Nephron (organoid): ENCODE data around the gene SLC7A7.
"Not testable (repeated sequence)": the region's sequence is repeated elsewhere in the genome, so short reads cannot be mapped to it uniquely, and the experiment has no call there.

Experiments
- H3K27ac Mint-ChIP-seq, 3 experiments: 2 replicates each; pipeline ENCODE4 v1.8.0; 2020; ENCODE audit warnings: mixed read lengths in 3 of 3, mild to moderate bottlenecking in 2 of 3, moderate library complexity in 1 of 3
- H3K27me3 Mint-ChIP-seq: 2 replicates; pipeline ENCODE4 v1.8.0; 2021; ENCODE audit warnings: low read depth, mild to moderate bottlenecking, moderate library complexity, mixed read lengths
- H3K36me3 Mint-ChIP-seq: 2 replicates; pipeline ENCODE4 v1.8.0; 2020; ENCODE audit warnings: low read depth, mixed read lengths
- H3K4me1 Mint-ChIP-seq: 2 replicates; pipeline ENCODE4 v1.8.0; 2020; ENCODE audit warnings: mixed read lengths
- H3K4me3 Mint-ChIP-seq, 3 experiments: 2 replicates each; pipeline ENCODE4 v1.8.0; 2020; ENCODE audit warnings: mild to moderate bottlenecking in 3 of 3, mixed read lengths in 3 of 3, moderate library complexity in 2 of 3
- H3K9me3 Mint-ChIP-seq: 2 replicates; pipeline ENCODE4 v1.8.0; 2020; ENCODE audit warnings: mixed read lengths
- TF ChIP-seq, protein P1 (sequence below), 3 experiments: fragments of 200-600 bp; sonication (generic); IDR thresholded peaks; one replicate each; pipeline ENCODE4 v1.5.0; 2021; ENCODE audit warnings: antibody characterized with exemption in 3 of 3; ENCODE audit not compliant: unreplicated experiment in 3 of 3

Gene SLC7A7

DNA sequence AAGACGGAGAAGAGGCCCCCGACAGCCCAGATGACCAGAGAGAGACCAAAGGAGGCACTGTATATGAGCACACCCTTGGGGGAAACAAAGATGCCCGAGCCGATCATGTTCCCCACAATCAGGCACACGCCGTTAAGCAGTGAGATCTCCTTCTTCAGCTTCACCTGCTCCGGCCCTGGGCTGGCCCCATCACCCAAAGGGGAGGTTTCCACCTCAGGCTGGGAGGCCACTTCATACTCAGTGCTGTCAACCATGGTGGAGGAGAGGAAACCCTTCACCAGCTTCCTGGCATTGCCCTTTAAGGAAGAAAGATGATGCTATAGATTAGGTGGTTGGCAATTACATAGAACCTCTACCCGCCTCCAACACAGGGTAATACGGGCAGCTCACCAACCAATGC lies 2.1 kb downstream of the SLC7A7 start:
- Mint-ChIP-seq H3K4me3 (no peak overlapping the region), H3K36me3 (no peaks in the 10 kb centered on the region), H3K9me3 (no peaks in the 10 kb centered on the region), H3K27me3 (no peaks in the 10 kb centered on the region), H3K4me1 (peaks cover 35% of the 10 kb centered on the region), H3K27ac (peak overlapping the region in 1 of 3 experiments; percentile 24)
- TF ChIP-seq, protein P1, sequence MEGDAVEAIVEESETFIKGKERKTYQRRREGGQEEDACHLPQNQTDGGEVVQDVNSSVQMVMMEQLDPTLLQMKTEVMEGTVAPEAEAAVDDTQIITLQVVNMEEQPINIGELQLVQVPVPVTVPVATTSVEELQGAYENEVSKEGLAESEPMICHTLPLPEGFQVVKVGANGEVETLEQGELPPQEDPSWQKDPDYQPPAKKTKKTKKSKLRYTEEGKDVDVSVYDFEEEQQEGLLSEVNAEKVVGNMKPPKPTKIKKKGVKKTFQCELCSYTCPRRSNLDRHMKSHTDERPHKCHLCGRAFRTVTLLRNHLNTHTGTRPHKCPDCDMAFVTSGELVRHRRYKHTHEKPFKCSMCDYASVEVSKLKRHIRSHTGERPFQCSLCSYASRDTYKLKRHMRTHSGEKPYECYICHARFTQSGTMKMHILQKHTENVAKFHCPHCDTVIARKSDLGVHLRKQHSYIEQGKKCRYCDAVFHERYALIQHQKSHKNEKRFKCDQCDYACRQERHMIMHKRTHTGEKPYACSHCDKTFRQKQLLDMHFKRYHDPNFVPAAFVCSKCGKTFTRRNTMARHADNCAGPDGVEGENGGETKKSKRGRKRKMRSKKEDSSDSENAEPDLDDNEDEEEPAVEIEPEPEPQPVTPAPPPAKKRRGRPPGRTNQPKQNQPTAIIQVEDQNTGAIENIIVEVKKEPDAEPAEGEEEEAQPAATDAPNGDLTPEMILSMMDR (IDR thresholded peaks at IDR 0.05; ENCODE audit: unreplicated experiment in 3 of 3): no peak

GRCh38 chr14:22812744-22813143 lies 2.5 kb downstream of the SLC7A7 start:
- TF ChIP-seq, protein P1 (IDR thresholded peaks at IDR 0.05; ENCODE audit: unreplicated experiment in 3 of 3): no peak
- H3K27ac Mint-ChIP-seq: peak overlapping the region in 1 of 3 experiments; percentile 24

DNA sequence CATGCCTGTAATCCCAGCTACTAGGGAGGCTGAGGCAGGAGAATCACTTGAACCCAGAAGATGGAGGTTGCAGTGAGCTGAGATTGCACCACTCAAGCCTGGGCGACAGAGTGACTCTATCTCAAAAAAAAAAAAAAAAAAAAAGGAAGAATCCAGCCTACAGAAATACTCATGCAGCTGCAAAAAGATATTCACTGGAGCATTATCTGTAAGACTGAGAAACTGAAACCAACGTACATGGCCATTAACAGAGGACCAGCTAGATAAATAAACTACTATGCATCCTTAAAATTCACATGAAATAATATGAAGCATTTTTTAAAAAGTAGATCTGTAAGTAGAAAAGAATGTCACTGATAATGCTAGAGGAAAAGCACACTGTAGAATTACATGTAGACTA lies 3.5 kb downstream of the SLC7A7 start:
- TF ChIP-seq, protein P1 (IDR thresholded peaks at IDR 0.05; ENCODE audit: unreplicated experiment in 3 of 3): no peak
- peaks cover 31% of the 10 kb centered on the region for H3K4me1 Mint-ChIP-seq
- H3K9me3 Mint-ChIP-seq: no peaks in the 10 kb centered on the region
- no peaks in the 10 kb centered on the region for H3K27me3 Mint-ChIP-seq
- no peak overlapping the region for H3K4me3 Mint-ChIP-seq
- H3K27ac Mint-ChIP-seq: no peak overlapping the region
- no peaks in the 10 kb centered on the region for H3K36me3 Mint-ChIP-seq

More at GRCh38 chr14:22812744-22813143, 2.5 kb downstream of the SLC7A7 start:
- Mint-ChIP-seq H3K9me3 (no peaks in the 10 kb centered on the region), H3K4me1 (peaks cover 32% of the 10 kb centered on the region), H3K36me3 (no peaks in the 10 kb centered on the region), H3K4me3 (no peak overlapping the region), H3K27me3 (no peaks in the 10 kb centered on the region)

GRCh38 chr14:22808388-22809209 lies 6.6 kb downstream of the SLC7A7 start:
- Mint-ChIP-seq H3K27me3 (peaks cover 4% of the 10 kb centered on the region), H3K4me1 (peaks cover 12% of the 10 kb centered on the region), H3K9me3 (no peaks in the 10 kb centered on the region), H3K27ac (no peak overlapping the region), H3K4me3 (no peak overlapping the region), H3K36me3 (no peaks in the 10 kb centered on the region)
- TF ChIP-seq, protein P1 (IDR thresholded peaks at IDR 0.05; ENCODE audit: unreplicated experiment in 3 of 3): no peak

DNA sequence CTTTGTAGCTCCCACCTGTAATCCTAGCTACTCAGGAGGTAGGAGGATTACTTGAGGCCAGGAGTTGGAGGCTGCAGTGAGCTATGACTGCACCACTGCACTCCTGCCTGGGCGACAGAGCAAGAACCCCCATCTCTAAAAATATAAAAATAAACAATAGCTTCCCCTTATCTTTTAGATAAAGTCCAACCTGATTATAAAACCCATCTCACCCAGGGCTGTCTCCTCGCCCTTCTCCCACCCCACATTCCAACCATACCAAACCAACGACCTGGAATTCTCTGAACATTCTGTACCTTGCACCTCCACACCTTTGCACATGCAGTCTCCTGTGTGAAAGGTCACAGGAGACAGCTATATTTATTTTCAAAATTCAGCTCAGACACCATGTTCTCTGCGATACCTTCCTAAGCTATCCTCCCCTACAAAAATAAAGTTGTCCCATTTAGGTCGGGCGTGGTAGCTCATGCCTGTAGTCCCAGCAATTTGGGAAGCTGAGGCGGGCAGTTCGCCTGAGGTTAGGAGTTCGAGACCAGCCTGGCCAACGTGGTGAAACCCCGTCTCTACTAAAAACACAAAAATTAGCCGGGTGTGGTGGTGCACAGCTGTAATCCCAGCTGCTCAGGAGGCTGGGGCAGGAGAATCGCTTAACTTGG lies 7.7 kb downstream of the SLC7A7 start:
- Mint-ChIP-seq H3K27me3 (peaks cover 4% of the 10 kb centered on the region), H3K4me1 (peaks cover 7% of the 10 kb centered on the region), H3K4me3 (no peak overlapping the region), H3K9me3 (no peaks in the 10 kb centered on the region), H3K27ac (no peak overlapping the region), H3K36me3 (no peaks in the 10 kb centered on the region)
- TF ChIP-seq, protein P1 (IDR thresholded peaks at IDR 0.05; ENCODE audit: unreplicated experiment in 3 of 3): no peak

- H3K27me3 Mint-ChIP-seq, H3K27ac Mint-ChIP-seq, H3K4me1 Mint-ChIP-seq, H3K4me3 Mint-ChIP-seq, H3K36me3 Mint-ChIP-seq, H3K9me3 Mint-ChIP-seq: not testable (repeated sequence)
Measured at GRCh38 chr14:22805235-22805634, 10.0 kb downstream of the SLC7A7 start.
